DOHH2 (cell line): Measurements from ENCODE around the gene TAF7L.

Experiments
- CTCF ChIP-seq: fragments of 200-600 bp; sonication (generic); IDR thresholded peaks from one replicate; pipeline ENCODE4 v1.5.1; 2014; ENCODE audit warnings: antibody characterized with exemption, mild to moderate bottlenecking, low read depth, low read length; ENCODE audit not compliant: poor library complexity, severe bottlenecking
- EZH2phosphoT487 ChIP-seq: fragments of 200-600 bp; sonication (generic); IDR thresholded peaks from 2 replicates; pipeline ENCODE4 v1.6.1; 2017; ENCODE audit warnings: borderline replicate concordance, mild to moderate bottlenecking, antibody characterized with exemption, low read length, moderate library complexity, mixed read lengths

- TF ChIP-seq CTCF = no peak
- no peak for TF ChIP-seq EZH2phosphoT487
Observed at GRCh38 chrX:101219864-101220346, 71.2 kb downstream of the TAF7L start.
